Activated CD4-positive, alpha-beta T cell treated with anti-CD3 and anti-CD28 coated beads, Interleukin-2, amount 50 U/mL, for 48 hours (primary cell): ENCODE results near the gene LSM14A.
A peak's percentile ranks its signal among the peaks of the same experiment; 100 is the strongest.

Experiments used
- DNase-seq, 2 experiments: peaks; one replicate each; pipeline ENCODE4 v3.0.0-alpha.2; 2020

The LSM14A gene

GRCh38 chr19:34259367-34260095 is 87.2 kb downstream of the LSM14A start:
- no peak for DNase-seq

GRCh38 chr19:34260771-34261173 is 88.5 kb downstream of the LSM14A start:
- DNase-seq: no peak

DNA sequence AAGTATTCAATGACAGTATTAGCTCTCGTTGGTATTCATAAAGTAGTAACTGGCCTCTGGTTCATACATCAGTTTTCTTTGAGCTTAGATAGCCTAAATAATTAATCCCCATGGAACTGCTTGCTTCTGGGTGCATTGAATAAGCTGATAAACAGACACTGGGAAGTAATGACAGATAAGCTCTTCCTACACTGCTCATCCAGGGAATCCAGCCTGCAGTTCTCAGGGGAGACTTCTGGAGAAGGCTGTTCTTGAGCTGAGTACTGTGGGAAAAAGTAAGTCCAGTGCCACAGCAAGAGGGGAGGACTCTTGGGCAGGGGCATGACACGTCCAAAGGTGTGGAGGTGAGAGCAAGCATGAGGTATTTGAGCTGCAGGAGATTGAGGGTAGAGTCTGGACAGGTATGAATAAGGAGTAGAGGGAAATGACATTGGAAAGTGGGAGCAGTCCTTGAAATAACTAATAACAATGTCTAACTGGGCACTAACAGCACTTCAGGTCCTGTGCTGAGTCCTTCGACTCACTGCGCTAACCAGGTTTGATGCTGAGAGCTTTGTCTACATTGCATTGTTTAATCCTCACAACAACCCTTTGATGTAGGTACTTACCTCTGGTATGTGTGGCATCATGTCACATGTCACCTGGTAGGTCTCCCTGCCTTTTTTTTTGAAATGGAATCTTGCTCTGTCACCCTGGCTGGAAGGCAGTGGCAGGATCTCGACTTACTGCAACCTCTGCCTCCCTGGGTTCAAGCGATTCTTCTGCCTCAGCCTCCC is 89.2 kb downstream of the LSM14A start:
- no peak for DNase-seq

DNA sequence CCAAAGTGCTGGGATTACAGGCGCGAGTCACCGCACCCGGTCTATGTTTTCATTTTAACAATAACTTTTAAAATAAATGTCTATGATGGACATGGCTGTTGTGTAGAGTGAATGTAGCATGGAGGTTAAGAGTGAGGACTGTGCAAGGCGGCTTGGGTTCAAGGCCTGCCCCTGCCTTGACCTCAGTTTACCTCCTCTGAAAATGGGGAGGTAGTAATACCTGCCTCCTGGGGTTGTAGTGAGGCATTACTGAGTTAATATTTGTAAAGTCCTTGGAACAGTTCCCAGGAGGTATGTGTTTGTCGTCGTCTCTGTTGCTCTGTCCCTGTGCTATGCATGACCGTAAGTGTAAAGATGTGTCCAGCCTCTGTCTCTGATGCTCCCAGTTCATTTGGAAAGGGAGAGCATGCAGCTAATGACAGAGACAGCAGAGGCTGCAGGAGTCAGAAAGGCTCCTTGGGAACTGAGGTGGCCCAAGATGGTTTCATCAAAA is 91.5 kb downstream of the LSM14A start:
- DNase-seq: no peak

GRCh38 chr19:34265221-34265650 is 92.9 kb downstream of the LSM14A start:
- DNase-seq: no peak

GRCh38 chr19:34269081-34269480 is 96.8 kb downstream of the LSM14A start:
- no peak for DNase-seq

DNA sequence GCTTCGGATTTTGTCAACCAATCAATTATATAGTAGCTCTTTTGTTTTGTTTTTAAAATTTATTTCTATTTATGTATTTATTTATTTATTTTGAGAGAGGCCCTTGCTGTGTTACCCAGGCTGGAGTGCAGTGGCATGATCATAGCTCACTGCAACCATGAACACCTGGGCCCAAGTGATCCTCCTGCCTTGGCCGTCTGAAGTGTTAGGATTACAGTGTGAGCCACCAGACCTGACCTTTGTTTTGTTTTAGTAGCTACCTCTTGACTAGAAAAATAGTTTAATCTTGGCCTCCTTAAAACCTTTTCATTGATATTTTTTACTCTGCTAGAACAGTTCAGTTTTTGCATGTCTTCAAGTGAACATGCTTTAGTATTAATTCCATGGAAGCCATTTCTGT is 97.2 kb downstream of the LSM14A start:
- no peak for DNase-seq

DNA sequence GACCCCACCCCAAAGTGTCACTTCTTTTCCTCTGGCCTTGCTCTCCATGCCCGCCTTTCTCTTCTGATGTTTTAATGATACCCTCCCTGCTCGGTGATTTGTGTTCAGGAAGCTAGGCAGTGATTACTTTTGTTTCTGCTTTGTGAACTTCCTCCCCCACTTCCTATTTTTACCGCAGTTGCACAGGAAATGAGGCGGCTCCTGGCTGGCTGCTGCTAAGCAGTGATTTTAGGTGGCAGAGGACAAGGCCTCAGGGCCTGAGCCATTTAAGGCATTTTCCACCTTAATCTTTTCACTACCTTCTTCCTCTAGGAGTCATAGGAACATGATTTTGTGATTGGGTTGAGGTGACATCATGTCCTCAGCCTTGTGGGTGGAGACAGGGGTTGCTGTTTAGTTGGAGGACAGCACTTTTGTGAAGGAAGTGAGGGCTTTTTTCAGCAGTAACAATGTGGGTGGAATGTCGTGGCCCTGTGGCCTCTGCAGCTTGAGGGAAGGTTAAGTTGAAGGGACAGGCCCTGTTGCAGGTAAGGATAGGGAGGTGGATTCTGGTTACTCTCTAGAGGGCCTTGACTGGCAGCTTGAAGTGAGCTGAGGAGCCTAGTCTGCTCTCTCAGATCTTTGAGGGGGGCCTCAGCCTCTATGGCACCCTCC is 97.8 kb downstream of the LSM14A start:
- DNase-seq: peak; percentile 51 to 63

GRCh38 chr19:34273121-34273520 is 100.8 kb downstream of the LSM14A start:
- DNase-seq: no peak

- no peak for DNase-seq
These were observed 102.1 kb downstream of the LSM14A start for GRCh38 chr19:34274284-34274826.

- DNase-seq: no peak
These were observed 102.7 kb downstream of the LSM14A start for GRCh38 chr19:34274827-34275625.

GRCh38 chr19:34275705-34276104 is 103.4 kb downstream of the LSM14A start:
- DNase-seq: no peak

GRCh38 chr19:34276614-34277013 is 104.3 kb downstream of the LSM14A start:
- DNase-seq: no peak

DNA sequence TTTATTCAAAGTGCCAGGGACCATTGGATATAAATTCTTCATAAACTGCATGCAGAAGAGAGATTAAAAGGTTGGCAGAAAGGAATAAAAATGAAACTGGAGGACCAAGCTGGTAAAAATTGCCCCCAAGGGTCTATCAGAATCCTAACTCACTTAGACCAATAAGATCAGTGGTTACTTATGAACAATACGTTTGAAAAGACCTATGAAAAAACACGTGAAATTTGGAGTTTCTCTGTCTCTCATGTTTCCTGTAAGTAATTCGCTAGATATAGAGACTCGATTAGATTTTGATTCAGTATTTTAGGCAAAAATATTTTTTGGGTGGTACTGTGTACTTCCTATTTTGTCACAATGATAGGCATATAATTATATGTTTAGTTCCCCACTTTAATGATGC is 104.9 kb downstream of the LSM14A start:
- no peak for DNase-seq

GRCh38 chr19:34278783-34279182 is 106.5 kb downstream of the LSM14A start:
- no peak for DNase-seq
